GM23338 (cell line): ENCODE results near the gene MEI1. TPM values are rescaled to one million over a fixed set of nuclear protein-coding genes. Genes with fewer than 3 reads are reported as not detected.
"Not testable (repeated sequence)": the region's sequence is repeated elsewhere in the genome, so short reads cannot be mapped to it uniquely, and the experiment has no call there.

Experiments used
- ATAC-seq: fragments of 200-7000 bp; cut with Tn5 transposase; 3 replicates; pipeline ENCODE4 v1.9.1; 2020
- DNase-seq: peaks from one replicate; pipeline ENCODE4 v3.0.0-alpha.2; 2015; ENCODE audit warnings: low spot score
- H2AFZ ChIP-seq: fragments of 200-600 bp; sonication (generic); 2 replicates; pipeline ENCODE4 v1.8.0; 2016; ENCODE audit warnings: antibody characterized with exemption, mild to moderate bottlenecking, moderate library complexity
- H3F3A ChIP-seq: fragments of 200-600 bp; sonication (generic); replicated peaks from 2 replicates; pipeline ENCODE4 v1.8.0; 2017; ENCODE audit warnings: antibody characterized with exemption, mixed run types, low read depth
- H3K27ac ChIP-seq: fragments of 200-600 bp; sonication (generic); 2 replicates; pipeline ENCODE4 v1.6.1; 2016; ENCODE audit warnings: low read depth
- H3K27me3 ChIP-seq: fragments of 200-600 bp; sonication (generic); 2 replicates; pipeline ENCODE4 v1.8.0; 2016; ENCODE audit warnings: mild to moderate bottlenecking, mixed run types, moderate library complexity; ENCODE audit not compliant: insufficient read depth
- H3K36me3 ChIP-seq: fragments of 200-600 bp; sonication (generic); 2 replicates; pipeline ENCODE4 v1.8.0; 2016; ENCODE audit warnings: mild to moderate bottlenecking; ENCODE audit not compliant: insufficient read depth
- H3K4me1 ChIP-seq: fragments of 200-600 bp; sonication (generic); 2 replicates; pipeline ENCODE4 v1.8.0; 2016; ENCODE audit warnings: mild to moderate bottlenecking, moderate library complexity; ENCODE audit not compliant: insufficient read depth
- H3K4me2 ChIP-seq: fragments of 200-600 bp; sonication (generic); 2 replicates; pipeline ENCODE4 v1.7.1; 2017; ENCODE audit warnings: mixed run types
- H3K4me3 ChIP-seq: fragments of 200-600 bp; sonication (generic); 2 replicates; pipeline ENCODE4 v1.6.1; 2016; ENCODE audit warnings: mixed run types
- H3K79me2 ChIP-seq: fragments of 200-600 bp; sonication (generic); replicated peaks from 2 replicates; pipeline ENCODE4 v1.8.0; 2017; ENCODE audit warnings: mild to moderate bottlenecking; ENCODE audit not compliant: insufficient read depth
- H3K9me2 ChIP-seq: fragments of 200-600 bp; sonication (generic); 2 replicates; pipeline ENCODE4 v1.8.0; 2017; ENCODE audit not compliant: insufficient read depth
- H4K20me1 ChIP-seq: fragments of 200-600 bp; sonication (generic); replicated peaks from 2 replicates; pipeline ENCODE4 v1.8.0; 2017; ENCODE audit warnings: mild to moderate bottlenecking; ENCODE audit not compliant: insufficient read depth
- H3K27ac Mint-ChIP-seq: 2 replicates; pipeline ENCODE4 v1.8.0; 2020; ENCODE audit warnings: inconsistent platforms, mild to moderate bottlenecking, moderate library complexity, mixed read lengths
- H3K27me3 Mint-ChIP-seq: 3 replicates; pipeline ENCODE4 v1.8.0; 2022; ENCODE audit warnings: low read depth, mild to moderate bottlenecking, moderate library complexity, mixed read lengths, inconsistent platforms; ENCODE audit not compliant: insufficient read depth, poor library complexity
- H3K36me3 Mint-ChIP-seq: 3 replicates; pipeline ENCODE4 v1.8.0; 2021; ENCODE audit warnings: low read depth, mild to moderate bottlenecking, inconsistent platforms, moderate library complexity, mixed read lengths
- H3K4me1 Mint-ChIP-seq: 3 replicates; pipeline ENCODE4 v1.8.0; 2020; ENCODE audit warnings: mild to moderate bottlenecking, inconsistent platforms, mixed read lengths
- H3K4me3 Mint-ChIP-seq: 3 replicates; pipeline ENCODE4 v1.8.0; 2021; ENCODE audit warnings: moderate library complexity, mild to moderate bottlenecking, inconsistent platforms, mixed read lengths
- H3K9me3 Mint-ChIP-seq: 3 replicates; pipeline ENCODE4 v1.8.0; 2020; ENCODE audit warnings: moderate library complexity, mild to moderate bottlenecking, inconsistent platforms, mixed read lengths
- EZH2 ChIP-seq: fragments of 200-600 bp; sonication (generic); IDR thresholded peaks from one replicate; pipeline ENCODE4 v1.8.0; 2017; ENCODE audit warnings: antibody characterized with exemption, mild to moderate bottlenecking, low read depth; ENCODE audit not compliant: unreplicated experiment
- EZH2phosphoT487 ChIP-seq: fragments of 200-600 bp; sonication (generic); IDR thresholded peaks from one replicate; pipeline ENCODE4 v1.8.1; 2018; ENCODE audit warnings: antibody characterized with exemption; ENCODE audit not compliant: unreplicated experiment
- NANOG ChIP-seq: IDR thresholded peaks from 2 replicates; pipeline ENCODE4 v1.6.1; 2016; ENCODE audit warnings: antibody characterized with exemption, borderline replicate concordance
- REST ChIP-seq: IDR thresholded peaks from one replicate; pipeline ENCODE4 v1.6.1; 2018; ENCODE audit warnings: antibody characterized with exemption; ENCODE audit not compliant: unreplicated experiment
- STAT1 ChIP-seq: IDR thresholded peaks from one replicate; pipeline ENCODE4 v1.6.1; 2016; ENCODE audit warnings: antibody characterized with exemption; ENCODE audit not compliant: unreplicated experiment
- ZNF114 ChIP-seq: fragments of 250-450 bp; sonication (Bioruptor Pico); IDR thresholded peaks from 2 replicates; pipeline ENCODE4 v1.5.0; 2020; ENCODE audit warnings: mild to moderate bottlenecking, moderate library complexity
- ZNF331 ChIP-seq: fragments of 250-450 bp; sonication (Bioruptor Pico); IDR thresholded peaks from 2 replicates; pipeline ENCODE4 v1.5.0; 2020; ENCODE audit warnings: low read depth, mild to moderate bottlenecking, moderate library complexity
- polyA plus RNA-seq: library from polyadenylated mRNA; unstranded; fragments of >200 nt; fragmentation: Nextera tagmentation; extraction: Ambion mirVana; gene quantifications from 2 replicates; pipeline ENCODE4 v1.2.1, GENCODE V29; 2016
- total RNA-seq: library from RNA; depleted of rRNA; stranded (reverse); fragments of >200 nt; shearing (Covaris generic); gene quantifications from 2 replicates; pipeline ENCODE4 v1.2.3, GENCODE V29; 2014
- TF ChIP-seq, protein P1 (sequence below): fragments of 250-450 bp; sonication (Bioruptor Pico); IDR thresholded peaks from 2 replicates; pipeline ENCODE4 v1.5.0; 2020; ENCODE audit warnings: mild to moderate bottlenecking, moderate library complexity
- TF ChIP-seq, protein P2 (sequence below): IDR thresholded peaks from 2 replicates; pipeline ENCODE4 v1.6.1; 2016; ENCODE audit warnings: antibody characterized with exemption
- TF ChIP-seq, protein P3 (sequence below), 2 experiments: fragments of 200-600 bp in 1 of 2; sonication (generic) in 1 of 2; conservative IDR thresholded peaks; 2 replicates each; pipeline versions ENCODE4 v1.5.1 to v1.6.1; 2016 to 2017; ENCODE audit warnings: antibody characterized with exemption in 2 of 2, low read depth in 2 of 2, mild to moderate bottlenecking in 2 of 2, moderate library complexity in 1 of 2

The MEI1 gene
- total and polyA plus RNA-seq, 2 experiments from 2014 or later, result 0.28 to 0.87 TPM

GRCh38 chr22:41661713-41662112 lies 37.6 kb upstream of the MEI1 start:
- Histone ChIP-seq H3K79me2 (0 out of 2 replicates have a peak, but pooled peaks cover 3% of the 10 kb centered on the region), H4K20me1 (peaks cover 17% of the 10 kb centered on the region), H3F3A (peaks cover 49% of the 10 kb centered on the region), H3K4me2 (no peak overlapping the region), H2AFZ (no peak overlapping the region), H3K9me2 (no peaks in the 10 kb centered on the region), H3K4me3 (no peak overlapping the region), H3K27me3 (no peaks in the 10 kb centered on the region), H3K4me1 (no peaks in the 10 kb centered on the region; the same call in 1 of the 2 replicates), H3K27ac (no peak overlapping the region), H3K36me3 (peaks cover 64% of the 10 kb centered on the region)
- H3K4me3 Mint-ChIP-seq, result no peak overlapping the region
- peaks cover 9% of the 10 kb centered on the region for H3K27me3 Mint-ChIP-seq
- H3K27ac Mint-ChIP-seq, result no peak overlapping the region
- no peak for DNase-seq
- peaks cover 80% of the 10 kb centered on the region for H3K36me3 Mint-ChIP-seq
- no peaks in the 10 kb centered on the region for H3K9me3 Mint-ChIP-seq
- TF ChIP-seq STAT1, result no peak
- no peak for TF ChIP-seq REST
- TF ChIP-seq NANOG, result no peak
- TF ChIP-seq, protein P1, sequence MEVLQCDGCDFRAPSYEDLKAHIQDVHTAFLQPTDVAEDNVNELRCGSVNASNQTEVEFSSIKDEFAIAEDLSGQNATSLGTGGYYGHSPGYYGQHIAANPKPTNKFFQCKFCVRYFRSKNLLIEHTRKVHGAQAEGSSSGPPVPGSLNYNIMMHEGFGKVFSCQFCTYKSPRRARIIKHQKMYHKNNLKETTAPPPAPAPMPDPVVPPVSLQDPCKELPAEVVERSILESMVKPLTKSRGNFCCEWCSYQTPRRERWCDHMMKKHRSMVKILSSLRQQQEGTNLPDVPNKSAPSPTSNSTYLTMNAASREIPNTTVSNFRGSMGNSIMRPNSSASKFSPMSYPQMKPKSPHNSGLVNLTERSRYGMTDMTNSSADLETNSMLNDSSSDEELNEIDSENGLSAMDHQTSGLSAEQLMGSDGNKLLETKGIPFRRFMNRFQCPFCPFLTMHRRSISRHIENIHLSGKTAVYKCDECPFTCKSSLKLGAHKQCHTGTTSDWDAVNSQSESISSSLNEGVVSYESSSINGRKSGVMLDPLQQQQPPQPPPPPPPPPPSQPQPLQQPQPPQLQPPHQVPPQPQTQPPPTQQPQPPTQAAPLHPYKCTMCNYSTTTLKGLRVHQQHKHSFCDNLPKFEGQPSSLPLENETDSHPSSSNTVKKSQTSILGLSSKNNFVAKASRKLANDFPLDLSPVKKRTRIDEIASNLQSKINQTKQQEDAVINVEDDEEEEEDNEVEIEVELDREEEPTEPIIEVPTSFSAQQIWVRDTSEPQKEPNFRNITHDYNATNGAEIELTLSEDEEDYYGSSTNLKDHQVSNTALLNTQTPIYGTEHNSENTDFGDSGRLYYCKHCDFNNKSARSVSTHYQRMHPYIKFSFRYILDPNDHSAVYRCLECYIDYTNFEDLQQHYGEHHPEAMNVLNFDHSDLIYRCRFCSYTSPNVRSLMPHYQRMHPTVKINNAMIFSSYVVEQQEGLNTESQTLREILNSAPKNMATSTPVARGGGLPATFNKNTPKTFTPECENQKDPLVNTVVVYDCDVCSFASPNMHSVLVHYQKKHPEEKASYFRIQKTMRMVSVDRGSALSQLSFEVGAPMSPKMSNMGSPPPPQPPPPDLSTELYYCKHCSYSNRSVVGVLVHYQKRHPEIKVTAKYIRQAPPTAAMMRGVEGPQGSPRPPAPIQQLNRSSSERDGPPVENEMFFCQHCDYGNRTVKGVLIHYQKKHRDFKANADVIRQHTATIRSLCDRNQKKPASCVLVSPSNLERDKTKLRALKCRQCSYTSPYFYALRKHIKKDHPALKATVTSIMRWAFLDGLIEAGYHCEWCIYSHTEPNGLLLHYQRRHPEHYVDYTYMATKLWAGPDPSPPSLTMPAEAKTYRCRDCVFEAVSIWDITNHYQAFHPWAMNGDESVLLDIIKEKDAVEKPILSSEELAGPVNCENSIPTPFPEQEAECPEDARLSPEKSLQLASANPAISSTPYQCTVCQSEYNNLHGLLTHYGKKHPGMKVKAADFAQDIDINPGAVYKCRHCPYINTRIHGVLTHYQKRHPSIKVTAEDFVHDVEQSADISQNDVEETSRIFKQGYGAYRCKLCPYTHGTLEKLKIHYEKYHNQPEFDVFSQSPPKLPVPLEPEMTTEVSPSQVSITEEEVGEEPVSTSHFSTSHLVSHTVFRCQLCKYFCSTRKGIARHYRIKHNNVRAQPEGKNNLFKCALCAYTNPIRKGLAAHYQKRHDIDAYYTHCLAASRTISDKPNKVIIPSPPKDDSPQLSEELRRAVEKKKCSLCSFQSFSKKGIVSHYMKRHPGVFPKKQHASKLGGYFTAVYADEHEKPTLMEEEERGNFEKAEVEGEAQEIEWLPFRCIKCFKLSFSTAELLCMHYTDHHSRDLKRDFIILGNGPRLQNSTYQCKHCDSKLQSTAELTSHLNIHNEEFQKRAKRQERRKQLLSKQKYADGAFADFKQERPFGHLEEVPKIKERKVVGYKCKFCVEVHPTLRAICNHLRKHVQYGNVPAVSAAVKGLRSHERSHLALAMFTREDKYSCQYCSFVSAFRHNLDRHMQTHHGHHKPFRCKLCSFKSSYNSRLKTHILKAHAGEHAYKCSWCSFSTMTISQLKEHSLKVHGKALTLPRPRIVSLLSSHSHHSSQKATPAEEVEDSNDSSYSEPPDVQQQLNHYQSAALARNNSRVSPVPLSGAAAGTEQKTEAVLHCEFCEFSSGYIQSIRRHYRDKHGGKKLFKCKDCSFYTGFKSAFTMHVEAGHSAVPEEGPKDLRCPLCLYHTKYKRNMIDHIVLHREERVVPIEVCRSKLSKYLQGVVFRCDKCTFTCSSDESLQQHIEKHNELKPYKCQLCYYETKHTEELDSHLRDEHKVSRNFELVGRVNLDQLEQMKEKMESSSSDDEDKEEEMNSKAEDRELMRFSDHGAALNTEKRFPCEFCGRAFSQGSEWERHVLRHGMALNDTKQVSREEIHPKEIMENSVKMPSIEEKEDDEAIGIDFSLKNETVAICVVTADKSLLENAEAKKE (CRISPR knock-in tag), result no peak
- TF ChIP-seq, protein P2, sequence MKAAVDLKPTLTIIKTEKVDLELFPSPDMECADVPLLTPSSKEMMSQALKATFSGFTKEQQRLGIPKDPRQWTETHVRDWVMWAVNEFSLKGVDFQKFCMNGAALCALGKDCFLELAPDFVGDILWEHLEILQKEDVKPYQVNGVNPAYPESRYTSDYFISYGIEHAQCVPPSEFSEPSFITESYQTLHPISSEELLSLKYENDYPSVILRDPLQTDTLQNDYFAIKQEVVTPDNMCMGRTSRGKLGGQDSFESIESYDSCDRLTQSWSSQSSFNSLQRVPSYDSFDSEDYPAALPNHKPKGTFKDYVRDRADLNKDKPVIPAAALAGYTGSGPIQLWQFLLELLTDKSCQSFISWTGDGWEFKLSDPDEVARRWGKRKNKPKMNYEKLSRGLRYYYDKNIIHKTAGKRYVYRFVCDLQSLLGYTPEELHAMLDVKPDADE, result no peak
- TF ChIP-seq ZNF331 (CRISPR knock-in tag), result no peak
- TF ChIP-seq EZH2, result no peak
- TF ChIP-seq EZH2phosphoT487, result no peak
- no peak for TF ChIP-seq ZNF114 (CRISPR knock-in tag)
- TF ChIP-seq, protein P3, sequence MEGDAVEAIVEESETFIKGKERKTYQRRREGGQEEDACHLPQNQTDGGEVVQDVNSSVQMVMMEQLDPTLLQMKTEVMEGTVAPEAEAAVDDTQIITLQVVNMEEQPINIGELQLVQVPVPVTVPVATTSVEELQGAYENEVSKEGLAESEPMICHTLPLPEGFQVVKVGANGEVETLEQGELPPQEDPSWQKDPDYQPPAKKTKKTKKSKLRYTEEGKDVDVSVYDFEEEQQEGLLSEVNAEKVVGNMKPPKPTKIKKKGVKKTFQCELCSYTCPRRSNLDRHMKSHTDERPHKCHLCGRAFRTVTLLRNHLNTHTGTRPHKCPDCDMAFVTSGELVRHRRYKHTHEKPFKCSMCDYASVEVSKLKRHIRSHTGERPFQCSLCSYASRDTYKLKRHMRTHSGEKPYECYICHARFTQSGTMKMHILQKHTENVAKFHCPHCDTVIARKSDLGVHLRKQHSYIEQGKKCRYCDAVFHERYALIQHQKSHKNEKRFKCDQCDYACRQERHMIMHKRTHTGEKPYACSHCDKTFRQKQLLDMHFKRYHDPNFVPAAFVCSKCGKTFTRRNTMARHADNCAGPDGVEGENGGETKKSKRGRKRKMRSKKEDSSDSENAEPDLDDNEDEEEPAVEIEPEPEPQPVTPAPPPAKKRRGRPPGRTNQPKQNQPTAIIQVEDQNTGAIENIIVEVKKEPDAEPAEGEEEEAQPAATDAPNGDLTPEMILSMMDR (conservative IDR thresholded peaks at IDR 0.05; ENCODE audit: low read depth in 2 of 2), result no peak
- no peak for ATAC-seq
- H3K4me1 Mint-ChIP-seq, result 0 out of 3 replicates have a peak, but pooled peaks cover under 1% of the 10 kb centered on the region

- H3K4me2 ChIP-seq, DNase-seq, H3K27ac Mint-ChIP-seq, H3K4me1 Mint-ChIP-seq, H3K9me3 Mint-ChIP-seq, ATAC-seq, H3K9me2 ChIP-seq, H3K27me3 ChIP-seq, H3K79me2 ChIP-seq, H3K4me3 ChIP-seq, H3K4me3 Mint-ChIP-seq, H2AFZ ChIP-seq: not testable (repeated sequence)
- Mint-ChIP-seq H3K27me3 (peaks cover 13% of the 10 kb centered on the region), H3K36me3 (peaks cover 61% of the 10 kb centered on the region)
- Histone ChIP-seq H3F3A (peaks cover 43% of the 10 kb centered on the region), H3K36me3 (peaks cover 47% of the 10 kb centered on the region), H3K27ac (peak overlapping the region; percentile 56), H4K20me1 (peaks cover 17% of the 10 kb centered on the region), H3K4me1 (peaks cover 14% of the 10 kb centered on the region)
Observed at GRCh38 chr22:41663594-41663993, 35.7 kb upstream of the MEI1 start.
